ENCODE results near the gene MAZ. TPM values are rescaled to one million over a fixed set of nuclear protein-coding genes. Genes with fewer than 3 reads are reported as not detected.
"Not testable (repeated sequence)": the region's sequence is repeated elsewhere in the genome, so short reads cannot be mapped to it uniquely, and the experiment has no call there.

MAZ gene
- total and polyA plus RNA-seq, 2 donors from 2014 or later: 85.5 to 137 TPM

GRCh38 chr16:29826342-29826695 lies 20.0 kb downstream of the MAZ start:
- Histone ChIP-seq H3K27ac (ENCODE audit: low read depth in 2 of 2, low read length in 2 of 2) (peak overlapping the region in 1 of 2 donors; percentile 48), H3K9ac (ENCODE audit: low read length in 3 of 3) (no peak overlapping the region), H3K27me3 (ENCODE audit: control insufficient read depth, insufficient read depth, low read length) (no peaks in the 10 kb centered on the region), H3K36me3 (ENCODE audit: control insufficient read depth in 2 of 3, insufficient read depth in 3 of 3, low read length in 3 of 3) (peaks cover 0 to 9% (median 8%) of the 10 kb centered on the region in 3 donors), H3K4me1 (ENCODE audit: control insufficient read depth in 2 of 3, insufficient read depth in 2 of 3, low read depth in 1 of 3, low read length in 3 of 3) (peaks cover 0 to 33% (median 13%) of the 10 kb centered on the region in 3 donors), H3K4me3 (ENCODE audit: low read length in 3 of 3) (no peak overlapping the region), H3K9me3 (ENCODE audit: control insufficient read depth in 2 of 3, insufficient read depth in 1 of 3, low read length in 3 of 3) (no peaks in the 10 kb centered on the region)
- TF ChIP-seq CTCF (IDR thresholded peaks at IDR 0.05; ENCODE audit: borderline replicate concordance, extremely low read depth, insufficient read depth): no peak
- intact Hi-C loops (cut with DNase I): no loop called here
- FAIRE-seq (no peak), DNase-seq (no peak)

- Histone ChIP-seq H3K4me1 (ENCODE audit: control insufficient read depth in 2 of 3, insufficient read depth in 2 of 3, low read depth in 1 of 3, low read length in 3 of 3) (peaks cover 0 to 9% (median 0%) of the 10 kb centered on the region in 3 donors), H3K36me3 (ENCODE audit: control insufficient read depth in 2 of 3, insufficient read depth in 3 of 3, low read length in 3 of 3) (peaks cover 0 to 23% (median 21%) of the 10 kb centered on the region in 3 donors), H3K9ac (ENCODE audit: low read length in 3 of 3) (no peak overlapping the region), H3K27me3 (ENCODE audit: control insufficient read depth, insufficient read depth, low read length) (no peaks in the 10 kb centered on the region), H3K4me3 (ENCODE audit: low read length in 3 of 3) (no peak overlapping the region), H3K27ac (ENCODE audit: low read depth in 2 of 2, low read length in 2 of 2) (no peak overlapping the region), H3K9me3 (ENCODE audit: control insufficient read depth in 2 of 3, insufficient read depth in 1 of 3, low read length in 3 of 3) (no peaks in the 10 kb centered on the region)
- no peak for FAIRE-seq
- DNase-seq: no peak
- intact Hi-C loops (cut with DNase I): no loop called here
- TF ChIP-seq CTCF (IDR thresholded peaks at IDR 0.05; ENCODE audit: borderline replicate concordance, extremely low read depth, insufficient read depth): no peak
Observed at GRCh38 chr16:29830774-29831173, 24.4 kb downstream of the MAZ start.

- intact Hi-C loops (cut with DNase I): no loop called here
- FAIRE-seq (no peak), DNase-seq (no peak)
- peaks cover 0 to 21% (median 20%) of the 10 kb centered on the region in 3 donors for H3K36me3 ChIP-seq (ENCODE audit: control insufficient read depth in 2 of 3, insufficient read depth in 3 of 3, low read length in 3 of 3)
- peaks cover 0 to 4% (median 0%) of the 10 kb centered on the region in 3 donors for H3K4me1 ChIP-seq (ENCODE audit: control insufficient read depth in 2 of 3, insufficient read depth in 2 of 3, low read depth in 1 of 3, low read length in 3 of 3)
- H3K4me3 ChIP-seq (ENCODE audit: low read length in 3 of 3): no peak overlapping the region
- no peak for TF ChIP-seq CTCF (IDR thresholded peaks at IDR 0.05; ENCODE audit: borderline replicate concordance, extremely low read depth, insufficient read depth)
- no peaks in the 10 kb centered on the region for H3K27me3 ChIP-seq (ENCODE audit: control insufficient read depth, insufficient read depth, low read length)
- H3K27ac ChIP-seq (ENCODE audit: low read depth in 2 of 2, low read length in 2 of 2): no peak overlapping the region
- no peaks in the 10 kb centered on the region for H3K9me3 ChIP-seq (ENCODE audit: control insufficient read depth in 2 of 3, insufficient read depth in 1 of 3, low read length in 3 of 3)
- H3K9ac ChIP-seq (ENCODE audit: low read length in 3 of 3): no peak overlapping the region
Observed at GRCh38 chr16:29831490-29831889, 25.2 kb downstream of the MAZ start.

GRCh38 chr16:29833219-29833618 lies 26.9 kb downstream of the MAZ start:
- DNase-seq; FAIRE-seq; H3K9me3 ChIP-seq (ENCODE audit: control insufficient read depth in 2 of 3, insufficient read depth in 1 of 3, low read length in 3 of 3); H3K27ac ChIP-seq (ENCODE audit: low read depth in 2 of 2, low read length in 2 of 2); H3K4me1 ChIP-seq (ENCODE audit: control insufficient read depth in 2 of 3, insufficient read depth in 2 of 3, low read depth in 1 of 3, low read length in 3 of 3); H3K27me3 ChIP-seq (ENCODE audit: control insufficient read depth, insufficient read depth, low read length); H3K4me3 ChIP-seq (ENCODE audit: low read length in 3 of 3); intact Hi-C loops (cut with DNase I); H3K9ac ChIP-seq (ENCODE audit: low read length in 3 of 3): not testable (repeated sequence)
- H3K36me3 ChIP-seq (ENCODE audit: control insufficient read depth in 2 of 3, insufficient read depth in 3 of 3, low read length in 3 of 3): peaks cover 0 to 36% (median 29%) of the 10 kb centered on the region in 3 donors

All from kidney (tissue), 14 donors.